ENCODE data around the gene EPHA5. TPM values are rescaled to one million over a fixed set of nuclear protein-coding genes. Genes with fewer than 3 reads are reported as not detected.

The EPHA5 gene
- polyA plus RNA-seq, 1 donor (not counting 4 experiments of a cell fraction or from before 2014, with no cell fraction given): not detected

- FAIRE-seq: no peak
- DNase-seq (ENCODE audit: low read depth, low spot score): no peak
- Histone ChIP-seq H3K27ac (ENCODE audit: control insufficient read depth, insufficient read depth, low read length) (no peak overlapping the region), H3K4me3 (ENCODE audit: control insufficient read depth in 2 of 3, extremely low read depth in 1 of 3, insufficient read depth in 2 of 3, low read depth in 1 of 3, low read length in 3 of 3) (no peak overlapping the region), H3K9ac (ENCODE audit: control insufficient read depth, extremely low read depth, insufficient read depth, low read length) (no peak overlapping the region), H3K79me2 (ENCODE audit: control insufficient read depth, insufficient read depth, low read length) (no peaks in the 10 kb centered on the region), H3K9me3 (ENCODE audit: control insufficient read depth, low read depth, low read length) (no peaks in the 10 kb centered on the region), H3K27me3 (ENCODE audit: control insufficient read depth, extremely low read depth, insufficient read depth, low read length) (no peaks in the 10 kb centered on the region), H3K4me2 (ENCODE audit: control insufficient read depth, extremely low read depth, insufficient read depth, low read depth, low read length) (no peak overlapping the region), H3K9me1 (ENCODE audit: control insufficient read depth, extremely low read depth, insufficient read depth, low read length) (no peaks in the 10 kb centered on the region), H4K20me1 (ENCODE audit: control insufficient read depth, extremely low read depth, insufficient read depth, low read length) (no peaks in the 10 kb centered on the region), H3K4me1 (ENCODE audit: control insufficient read depth, extremely low read depth, insufficient read depth, low read length) (no peaks in the 10 kb centered on the region), H2AFZ (ENCODE audit: control insufficient read depth, low read length) (no peak overlapping the region), H3K36me3 (ENCODE audit: control insufficient read depth in 2 of 2, extremely low read depth in 1 of 2, insufficient read depth in 2 of 2, low read length in 2 of 2) (no peaks in the 10 kb centered on the region)
- TF ChIP-seq CTCF (optimal IDR thresholded peaks at IDR 0.05 in 1 of 3, IDR thresholded peaks at IDR 0.05 in 1 of 3, conservative IDR thresholded peaks at IDR 0.05 in 1 of 3; ENCODE audit: extremely low read depth in 1 of 3, insufficient read depth in 2 of 3, low read length in 3 of 3) (no peak), EZH2 (IDR thresholded peaks at IDR 0.05; ENCODE audit: low read length) (no peak)
- dilution Hi-C loops (cut with MboI; ENCODE audit: extremely low pct_ligation_motif_present, low sequenced_read_pairs): no loop called here
Measured at GRCh38 chr4:65546882-65547416, 123.3 kb downstream of the EPHA5 start.

- Histone ChIP-seq H2AFZ (ENCODE audit: control insufficient read depth, low read length) (no peak overlapping the region), H3K9me3 (ENCODE audit: control insufficient read depth, low read depth, low read length) (no peaks in the 10 kb centered on the region), H4K20me1 (ENCODE audit: control insufficient read depth, extremely low read depth, insufficient read depth, low read length) (no peaks in the 10 kb centered on the region), H3K4me2 (ENCODE audit: control insufficient read depth, extremely low read depth, insufficient read depth, low read depth, low read length) (no peak overlapping the region), H3K27me3 (ENCODE audit: control insufficient read depth, extremely low read depth, insufficient read depth, low read length) (no peaks in the 10 kb centered on the region), H3K9ac (ENCODE audit: control insufficient read depth, extremely low read depth, insufficient read depth, low read length) (no peak overlapping the region), H3K79me2 (ENCODE audit: control insufficient read depth, insufficient read depth, low read length) (no peaks in the 10 kb centered on the region), H3K9me1 (ENCODE audit: control insufficient read depth, extremely low read depth, insufficient read depth, low read length) (no peaks in the 10 kb centered on the region), H3K36me3 (ENCODE audit: control insufficient read depth in 2 of 2, extremely low read depth in 1 of 2, insufficient read depth in 2 of 2, low read length in 2 of 2) (no peaks in the 10 kb centered on the region), H3K4me3 (ENCODE audit: control insufficient read depth in 2 of 3, extremely low read depth in 1 of 3, insufficient read depth in 2 of 3, low read depth in 1 of 3, low read length in 3 of 3) (no peak overlapping the region), H3K27ac (ENCODE audit: control insufficient read depth, insufficient read depth, low read length) (no peak overlapping the region), H3K4me1 (ENCODE audit: control insufficient read depth, extremely low read depth, insufficient read depth, low read length) (no peaks in the 10 kb centered on the region)
- dilution Hi-C loops (cut with MboI; ENCODE audit: extremely low pct_ligation_motif_present, low sequenced_read_pairs): no loop called here
- DNase-seq (ENCODE audit: low read depth, low spot score) (no peak), FAIRE-seq (no peak)
- no peak for TF ChIP-seq EZH2 (IDR thresholded peaks at IDR 0.05; ENCODE audit: low read length)
- TF ChIP-seq CTCF (optimal IDR thresholded peaks at IDR 0.05 in 1 of 3, IDR thresholded peaks at IDR 0.05 in 1 of 3, conservative IDR thresholded peaks at IDR 0.05 in 1 of 3; ENCODE audit: extremely low read depth in 1 of 3, insufficient read depth in 2 of 3, low read length in 3 of 3): no peak
Measured at GRCh38 chr4:65538571-65538970, 131.7 kb downstream of the EPHA5 start.

Measured in keratinocyte (primary cell).